Nasal cavity respiratory epithelium epithelial cell of viscerocranial mucosa (primary cell): Measurements from ENCODE around the gene ANXA3. TPM values are rescaled to one million over a fixed set of nuclear protein-coding genes. Genes with fewer than 3 reads are reported as not detected.

ENCODE experiments used
- total RNA-seq: library from RNA; depleted of rRNA; stranded (reverse); fragments of >200 nt; gene quantifications from 2 replicates; pipeline ENCODE4 v1.2.3, GENCODE V29; 2014

Gene ANXA3
- 350 and 1,826 TPM in 2 replicates for total RNA-seq

GRCh38 chr4:78551420-78552351 lies at the start of gene ANXA3:
Gene ANXA3 (plus strand): TSS chr4:78551770. CDS start chr4:78554474, 2,704 bp downstream.

Other genes starting within 250 kb of the ANXA3 start
- 62.2 and 79.6 TPM in 2 replicates for gene BMP2K, start 224.6 kb downstream of the ANXA3 start, total RNA-seq